GM21360 (cell line): Measurements from ENCODE around the gene POC1B.
"Not testable (repeated sequence)": the region's sequence is repeated elsewhere in the genome, so short reads cannot be mapped to it uniquely, and the experiment has no call there.

Experiments
- ATAC-seq: cut with Tn5 transposase; IDR thresholded peaks from one replicate; pipeline ENCODE4 v1.9.1; 2021; ENCODE audit warnings: mild to moderate bottlenecking, moderate library complexity; ENCODE audit not compliant: unreplicated experiment

POC1B gene

GRCh38 chr12:89468017-89468416 lies 57.8 kb downstream of the POC1B start:
- no peak for ATAC-seq

- no peak for ATAC-seq
Measured at GRCh38 chr12:89464974-89465592, 60.8 kb downstream of the POC1B start.

GRCh38 chr12:89461649-89462612 lies 63.9 kb downstream of the POC1B start:
- peak; percentile 89 for ATAC-seq

- ATAC-seq: no peak
Measured at GRCh38 chr12:89461190-89461589, 64.7 kb downstream of the POC1B start.

- ATAC-seq: not testable (repeated sequence)
Measured at GRCh38 chr12:89459279-89459678, 66.6 kb downstream of the POC1B start.

- ATAC-seq: no peak
Measured at GRCh38 chr12:89456565-89456964, 69.3 kb downstream of the POC1B start.

GRCh38 chr12:89454080-89454848 lies 71.6 kb downstream of the POC1B start:
- ATAC-seq: no peak

- ATAC-seq: no peak
Measured at GRCh38 chr12:89453121-89453978, 72.5 kb downstream of the POC1B start.

- no peak for ATAC-seq
Measured at GRCh38 chr12:89451841-89452251, 74.0 kb downstream of the POC1B start.

GRCh38 chr12:89450907-89451306 lies 74.9 kb downstream of the POC1B start:
- no peak for ATAC-seq

- ATAC-seq: no peak
Measured at GRCh38 chr12:89448951-89449371, 76.9 kb downstream of the POC1B start.

- ATAC-seq: no peak
Measured at GRCh38 chr12:89448526-89448925, 77.3 kb downstream of the POC1B start.

GRCh38 chr12:89439941-89440340 lies 85.9 kb downstream of the POC1B start:
- no peak for ATAC-seq

- ATAC-seq: no peak
Measured at GRCh38 chr12:89437231-89437630, 88.6 kb downstream of the POC1B start.

GRCh38 chr12:89436062-89436461 lies 89.8 kb downstream of the POC1B start:
- no peak for ATAC-seq

GRCh38 chr12:89433634-89434033 lies 92.2 kb downstream of the POC1B start:
- no peak for ATAC-seq

GRCh38 chr12:89432396-89432795 lies 93.5 kb downstream of the POC1B start:
- ATAC-seq: no peak

GRCh38 chr12:89429528-89429927 lies 96.3 kb downstream of the POC1B start:
- ATAC-seq: no peak

- ATAC-seq: peak; percentile 94
Measured at GRCh38 chr12:89427508-89428156, 98.2 kb downstream of the POC1B start.

- ATAC-seq: no peak
Measured at GRCh38 chr12:89424846-89425245, 101.0 kb downstream of the POC1B start.
